GM18526 (cell line): ENCODE results near the gene KMT2E.
A peak's percentile ranks its signal among the peaks of the same experiment; 100 is the strongest.

Experiments
- POLR2A ChIP-seq: IDR thresholded peaks from 3 replicates; pipeline ENCODE4 v1.6.1; 2011; ENCODE audit not compliant: insufficient read length; ENCODE audit errors: extremely low read depth

The KMT2E gene

DNA sequence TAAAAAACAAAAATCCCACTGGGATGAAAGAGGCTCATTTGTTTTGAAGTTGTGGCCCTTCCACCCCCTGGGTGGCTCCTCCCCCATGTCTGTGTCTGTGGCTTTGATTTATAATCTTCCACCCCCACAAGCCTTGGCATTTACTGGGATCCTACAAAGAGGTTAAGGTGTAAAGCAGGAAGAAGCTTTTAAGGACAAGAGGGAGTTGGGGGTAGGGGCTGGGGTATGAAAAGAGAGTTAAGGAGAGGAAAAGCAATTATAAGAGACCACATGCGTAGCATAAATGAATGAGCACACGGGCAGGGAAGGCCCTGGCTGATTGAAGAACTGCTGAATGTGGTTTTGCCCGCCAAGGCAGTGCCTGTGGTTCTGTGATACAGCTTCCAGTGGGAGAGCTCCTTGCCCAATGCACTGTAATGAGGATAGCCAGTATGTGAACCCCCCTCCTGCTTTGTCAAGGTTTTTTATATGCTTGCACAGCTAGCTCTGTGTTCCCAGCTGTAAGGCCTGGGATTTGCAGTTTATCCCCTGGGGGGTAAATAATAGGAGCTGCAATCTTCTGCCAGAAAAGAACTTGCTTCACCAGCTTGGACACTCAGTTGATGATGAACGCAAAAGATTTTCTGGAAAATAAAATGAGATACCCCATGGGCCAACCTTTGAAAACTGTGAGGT is 34.7 kb upstream of the KMT2E start:
- TF ChIP-seq POLR2A = no peak

DNA sequence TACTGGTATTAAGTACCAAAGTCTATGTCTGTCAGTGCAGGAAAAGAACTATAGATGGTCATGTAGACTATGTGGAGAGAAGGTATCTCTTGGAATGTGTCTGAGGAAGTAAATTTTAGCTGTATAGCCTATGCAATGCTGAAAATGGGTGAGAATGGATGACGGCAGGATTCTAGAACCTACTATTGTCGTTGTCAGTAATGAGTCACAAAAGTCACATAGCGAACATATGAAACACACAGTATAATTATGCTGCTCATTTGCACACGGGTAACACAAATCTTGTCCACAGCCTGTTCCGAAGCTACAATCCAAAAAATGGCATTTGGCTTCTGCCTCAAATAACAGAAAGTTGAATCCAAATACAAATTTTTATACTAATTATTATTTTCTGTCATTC is 33.6 kb upstream of the KMT2E start:
- TF ChIP-seq POLR2A = no peak

DNA sequence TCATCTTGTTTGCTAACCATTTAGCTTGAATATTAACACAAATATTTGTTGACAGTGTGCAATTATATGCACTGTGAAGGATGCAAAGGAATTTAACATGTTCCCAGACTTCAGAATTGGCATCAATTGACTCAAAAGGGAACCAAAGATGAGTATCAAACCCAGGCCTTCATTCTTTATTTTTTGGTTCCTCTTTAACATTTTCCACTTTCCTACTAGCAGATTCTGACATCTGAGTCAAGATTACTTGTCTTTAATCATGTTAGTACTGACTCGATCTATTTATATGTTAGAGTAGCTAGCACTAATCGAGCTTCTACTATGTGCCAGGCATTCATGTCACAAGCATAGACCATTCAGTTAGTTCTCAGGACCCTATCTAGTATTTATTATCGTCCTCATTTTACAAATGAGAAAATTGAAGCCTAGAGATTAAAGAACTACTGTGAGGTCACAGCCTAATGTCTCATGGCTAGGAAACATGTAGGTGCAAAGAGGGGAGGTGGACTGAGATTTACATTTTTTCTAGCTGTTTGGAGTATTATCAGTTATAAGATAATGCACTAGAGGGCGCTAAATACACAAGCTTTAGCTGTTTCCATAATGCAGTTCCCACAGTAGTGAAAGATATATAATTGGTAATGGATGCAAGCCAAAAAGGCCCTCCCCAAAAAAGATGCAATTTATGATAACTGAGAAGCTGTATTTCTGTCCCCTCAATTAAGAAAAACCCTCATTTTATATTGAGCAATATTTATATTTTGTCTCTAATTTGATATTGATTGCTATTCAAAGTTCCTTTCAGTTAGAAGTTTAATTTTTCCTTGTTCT is 32.9 kb upstream of the KMT2E start:
- TF ChIP-seq POLR2A = no peak

DNA sequence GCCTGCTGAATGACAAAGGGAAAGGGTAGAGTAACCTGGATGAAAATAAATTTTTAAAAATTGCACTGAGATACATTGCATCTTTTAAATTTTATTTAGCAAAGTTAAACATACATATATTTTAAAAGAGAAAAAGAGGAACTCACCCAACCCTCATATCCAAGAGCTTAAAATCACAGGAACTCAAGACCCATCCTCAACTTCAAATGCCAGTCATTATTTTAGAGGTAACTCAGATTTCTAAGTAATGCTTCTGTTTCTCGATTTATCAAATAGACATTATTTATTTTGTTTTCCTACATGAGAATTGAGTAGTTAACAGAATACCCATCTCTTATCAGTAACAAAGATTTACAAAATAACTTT is 32.4 kb upstream of the KMT2E start:
- TF ChIP-seq POLR2A = no peak

DNA sequence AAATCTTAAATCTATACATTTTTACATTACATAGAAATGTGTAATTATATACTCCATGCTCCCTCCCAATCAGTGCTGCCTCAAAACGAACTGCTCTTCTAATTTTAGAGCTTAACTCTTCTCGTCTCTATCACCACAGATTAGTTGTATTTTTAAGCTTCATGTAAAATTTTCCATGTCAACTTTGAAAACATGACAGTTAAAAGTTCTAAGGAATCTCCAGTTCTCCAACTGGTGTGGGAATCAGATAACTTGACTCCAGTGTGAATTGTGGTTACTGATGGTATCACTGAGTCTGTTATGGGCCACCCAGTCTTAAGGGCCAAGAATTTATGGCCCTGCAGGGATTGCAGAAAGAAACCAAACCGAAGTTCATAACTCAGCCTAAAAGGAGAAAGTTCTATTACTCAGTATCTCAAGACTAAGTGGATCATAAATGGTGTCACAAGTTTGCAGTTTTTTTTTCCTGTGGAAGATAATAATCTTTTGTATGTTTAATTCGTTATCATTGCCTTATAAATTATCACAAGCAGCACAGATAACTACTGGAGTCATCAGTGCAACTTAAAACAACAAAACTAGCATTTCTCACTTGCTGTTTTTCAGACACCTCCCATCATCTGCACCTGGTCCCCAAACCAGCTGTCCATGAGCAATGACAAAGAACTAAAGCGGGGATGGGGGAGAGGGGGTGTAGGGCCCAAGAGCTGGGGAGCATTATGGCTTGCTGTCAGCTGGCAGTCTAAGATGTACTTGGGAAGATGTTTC is 31.5 kb upstream of the KMT2E start:
- no peak for TF ChIP-seq POLR2A

DNA sequence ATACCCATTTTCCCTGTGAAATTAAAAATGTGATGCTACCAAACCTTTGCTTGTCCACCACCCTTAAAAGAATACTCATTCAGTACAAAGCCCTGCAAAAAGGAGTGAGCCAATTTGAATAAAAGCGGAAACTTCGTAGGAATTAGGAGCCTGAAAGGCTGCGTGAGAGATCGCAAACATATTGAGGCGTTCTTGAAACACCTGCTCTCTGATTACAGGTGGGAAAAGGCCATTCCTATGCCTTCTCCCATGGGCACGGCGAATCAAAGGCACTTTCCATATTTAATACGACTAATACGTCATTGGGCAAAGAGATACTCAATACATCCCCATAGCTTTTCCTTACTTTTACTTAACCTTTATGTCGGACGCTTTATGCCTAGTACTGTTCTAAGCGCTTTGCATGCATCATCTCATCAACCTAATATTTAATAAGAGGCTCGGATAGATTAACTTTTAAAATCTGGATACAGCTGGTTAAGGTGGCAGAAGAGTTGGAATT is 30.9 kb upstream of the KMT2E start:
- no peak for TF ChIP-seq POLR2A

DNA sequence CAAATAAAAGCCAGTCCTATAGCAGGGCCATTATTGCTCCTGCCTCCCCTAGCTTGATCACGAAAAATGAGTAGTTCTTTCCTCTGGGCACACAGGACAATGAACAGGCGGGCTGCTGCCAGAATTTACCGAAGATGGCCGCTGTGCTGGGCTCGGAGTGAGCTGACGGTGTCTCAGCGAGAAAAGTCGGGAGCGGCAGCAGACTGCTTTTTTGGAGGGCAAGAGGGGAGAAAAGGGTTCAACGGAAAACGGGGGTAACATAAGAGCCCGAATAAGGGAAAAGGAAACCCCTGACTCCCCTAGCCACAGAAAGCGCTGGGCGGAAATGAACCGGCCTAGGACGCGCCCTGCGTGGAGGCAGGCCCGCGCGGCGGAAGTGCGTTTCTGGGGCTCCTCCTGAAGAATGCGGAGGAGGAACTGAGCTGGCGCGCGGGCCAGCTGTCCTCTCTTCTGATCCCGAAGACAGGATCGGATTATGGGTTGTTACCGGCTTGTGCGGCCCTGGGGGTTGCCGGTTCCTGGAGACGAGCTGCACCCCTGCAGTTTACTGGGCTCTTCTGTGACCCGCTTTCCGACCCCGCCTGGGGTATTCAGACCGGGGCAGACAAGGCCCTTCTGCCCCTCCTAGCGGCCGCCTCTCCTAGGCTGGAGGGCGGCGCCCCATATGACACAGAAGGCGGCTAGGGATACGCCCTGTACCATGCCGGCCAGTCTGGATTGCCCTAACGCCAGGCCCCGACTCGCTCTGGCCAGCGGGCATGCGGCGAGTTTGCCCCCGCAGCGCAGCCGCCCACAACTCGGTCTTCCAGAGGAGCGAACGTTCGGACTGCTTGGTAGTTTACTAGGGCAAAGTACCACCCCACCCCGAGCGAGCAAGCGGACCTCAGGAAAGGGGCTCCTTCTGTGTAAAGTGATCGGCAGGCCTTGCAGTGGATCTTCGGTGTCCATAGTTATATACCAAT is 30.1 kb upstream of the KMT2E start:
- TF ChIP-seq POLR2A = peak; percentile 81

DNA sequence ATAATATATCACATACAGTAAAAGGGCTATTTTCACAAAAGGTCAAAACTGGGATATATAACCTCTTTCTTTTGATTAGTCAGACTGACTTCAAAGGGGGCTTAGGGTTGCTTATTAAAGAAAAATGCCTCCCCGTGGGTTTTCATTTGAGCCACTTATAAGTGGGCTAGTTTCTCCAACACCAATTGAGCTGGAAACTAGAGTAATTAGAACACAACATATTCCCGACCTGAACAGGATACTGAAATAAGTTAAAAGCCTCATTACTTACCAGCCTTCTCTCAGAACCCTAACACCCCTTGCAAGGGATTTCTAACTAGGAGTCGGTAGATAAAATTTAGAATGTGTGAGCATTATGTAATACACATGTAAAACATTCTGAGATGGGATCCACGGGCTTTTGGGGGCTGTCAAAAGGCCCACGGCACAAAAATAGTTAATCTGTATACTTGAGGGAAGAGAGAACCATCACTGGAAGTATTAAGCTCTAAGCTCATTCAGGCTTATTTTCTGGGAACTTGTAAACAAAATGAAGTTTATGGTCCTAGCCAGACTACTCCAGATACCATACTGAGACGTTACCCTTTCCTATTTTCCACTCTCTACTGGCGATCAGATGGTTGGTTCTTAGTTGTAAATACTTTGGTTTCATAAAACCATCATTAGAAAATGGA is 29.3 kb upstream of the KMT2E start:
- no peak for TF ChIP-seq POLR2A

DNA sequence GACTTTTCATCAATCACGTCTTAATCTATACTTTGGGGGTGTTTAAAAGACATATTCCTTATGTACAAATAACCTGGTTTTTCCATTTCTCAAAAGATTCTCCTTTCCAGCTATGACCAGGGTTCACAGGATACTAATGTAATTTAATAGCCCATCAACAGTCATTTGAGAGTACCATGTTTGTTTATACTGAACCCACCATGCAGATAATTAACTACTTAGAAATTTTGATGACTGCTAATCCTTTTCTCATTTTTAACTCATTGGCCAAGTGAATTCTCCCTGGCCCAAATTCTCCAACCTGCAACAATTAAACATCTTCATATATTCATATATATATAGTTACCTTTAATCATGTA is 28.8 kb upstream of the KMT2E start:
- no peak for TF ChIP-seq POLR2A

DNA sequence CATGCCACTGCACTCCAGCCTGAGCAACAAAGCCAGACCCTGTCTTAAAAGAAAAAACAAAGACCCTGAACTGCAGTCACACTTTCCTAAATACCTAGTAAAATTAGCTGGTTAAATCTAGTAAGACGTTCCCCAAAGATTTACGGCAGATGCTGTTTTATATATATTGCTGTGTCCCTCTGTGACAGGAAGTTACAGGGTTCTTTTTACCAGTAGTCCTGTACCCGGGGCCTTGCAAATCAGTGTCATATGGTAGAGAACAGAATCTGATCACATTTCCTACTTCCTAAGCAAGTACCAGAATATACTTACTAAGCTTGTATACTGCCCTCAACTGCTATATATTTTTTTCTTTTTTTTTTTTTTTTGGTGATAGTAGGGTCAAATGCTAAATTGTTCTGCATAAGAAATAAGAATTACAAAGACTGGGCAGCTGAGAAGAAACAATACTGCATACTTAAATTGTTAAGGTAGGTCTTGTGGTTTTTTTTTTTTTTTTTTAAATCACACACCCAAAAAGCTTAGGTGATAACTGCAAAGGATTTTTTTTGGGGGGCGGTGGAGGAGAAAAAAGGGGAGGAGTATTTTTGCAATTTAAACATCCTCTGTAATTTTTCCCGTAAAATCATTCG is 27.3 kb upstream of the KMT2E start:
- TF ChIP-seq POLR2A = no peak

DNA sequence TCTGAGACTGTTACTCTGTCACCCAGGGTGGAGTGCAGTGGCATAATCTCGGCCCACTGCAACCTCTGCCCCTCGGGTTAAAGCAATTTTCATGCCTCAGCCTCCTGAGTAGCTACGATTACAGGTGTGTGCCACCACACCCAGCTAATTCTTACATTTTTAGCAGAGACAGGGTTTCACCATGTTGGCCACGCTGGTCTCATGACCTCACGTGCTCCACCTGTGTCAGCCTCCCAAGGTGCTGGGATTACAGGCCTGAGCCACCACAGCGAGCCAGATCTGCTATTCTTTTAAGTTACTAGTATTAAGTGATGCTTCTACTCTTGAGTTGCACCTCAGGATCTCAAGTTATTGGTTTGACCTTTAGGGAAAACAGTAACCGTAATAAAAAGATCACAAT is 23.0 kb upstream of the KMT2E start:
- TF ChIP-seq POLR2A = no peak

DNA sequence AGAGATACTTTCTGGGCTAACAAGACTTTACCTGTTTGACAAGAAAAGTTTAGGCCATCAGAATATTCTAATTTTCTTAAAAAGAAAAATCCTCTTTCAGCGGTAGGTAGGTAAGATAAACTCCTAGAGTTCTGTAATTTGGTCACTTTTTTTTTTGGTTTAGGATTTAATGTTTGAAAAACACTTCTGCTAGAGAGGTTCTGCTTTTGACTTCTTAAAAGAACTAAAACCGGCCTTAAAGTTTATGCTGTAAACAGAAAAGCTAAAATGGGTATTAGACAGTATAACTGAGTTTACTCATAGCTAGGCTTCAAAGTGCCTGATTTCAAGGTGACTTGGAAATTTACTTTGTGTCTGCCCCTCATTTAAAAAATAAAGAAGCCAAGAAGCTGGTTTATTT is 21.7 kb upstream of the KMT2E start:
- TF ChIP-seq POLR2A = no peak

DNA sequence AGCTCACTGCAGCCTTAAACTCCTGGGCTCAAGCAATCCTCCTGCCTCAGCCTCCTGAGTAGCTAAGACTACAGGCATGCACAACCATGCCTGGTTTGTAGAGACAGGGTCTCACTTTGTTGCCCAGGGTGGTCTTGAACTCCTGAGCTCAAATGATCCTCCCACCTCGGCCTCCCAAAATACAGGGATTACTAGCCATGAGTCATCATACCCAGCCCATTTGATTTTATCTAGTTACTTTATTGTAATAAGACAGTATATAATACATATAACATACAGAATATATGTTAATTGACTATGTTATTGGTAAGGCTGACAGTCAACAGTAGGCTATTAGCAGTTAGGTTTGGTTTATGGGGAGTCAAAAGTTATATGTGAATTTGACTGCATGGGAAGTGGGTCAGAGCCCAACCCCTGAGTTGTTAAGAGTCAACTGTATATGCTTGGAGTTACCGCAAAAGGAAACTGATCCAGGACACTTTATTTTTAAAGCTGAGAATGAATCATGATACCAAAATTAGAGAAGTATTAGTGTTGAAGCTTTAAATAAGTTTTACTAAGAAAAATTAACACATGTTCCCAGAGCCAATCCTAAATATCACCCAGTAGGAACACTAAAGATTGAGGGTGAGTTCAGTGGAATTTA is 20.7 kb upstream of the KMT2E start:
- TF ChIP-seq POLR2A = no peak
